Mesothelial cell of epicardium (in vitro differentiated cells): ENCODE results near the gene CD276. TPM values are rescaled to one million over a fixed set of nuclear protein-coding genes. Genes with fewer than 3 reads are reported as not detected.
A peak's percentile ranks its signal among the peaks of the same experiment; 100 is the strongest.

Experiments used
- DNase-seq, 2 experiments: peaks; one replicate each; pipeline ENCODE4 v3.0.0; 2021; ENCODE audit warnings: low spot score in 2 of 2; ENCODE audit not compliant: unreplicated experiment in 2 of 2
- H3K27ac Mint-ChIP-seq: 2 replicates; pipeline ENCODE4 v1.8.0; 2021; ENCODE audit warnings: mixed read lengths
- H3K27me3 Mint-ChIP-seq: 2 replicates; pipeline ENCODE4 v1.8.0; 2021; ENCODE audit warnings: low read depth, mixed read lengths
- H3K36me3 Mint-ChIP-seq: 2 replicates; pipeline ENCODE4 v1.8.0; 2021; ENCODE audit warnings: mixed read lengths
- H3K4me1 Mint-ChIP-seq: 2 replicates; pipeline ENCODE4 v1.8.0; 2021; ENCODE audit warnings: mixed read lengths
- H3K4me3 Mint-ChIP-seq: 2 replicates; pipeline ENCODE4 v1.8.0; 2021; ENCODE audit warnings: mild to moderate bottlenecking, moderate library complexity, mixed read lengths
- H3K9me3 Mint-ChIP-seq: 2 replicates; pipeline ENCODE4 v1.8.0; 2021; ENCODE audit warnings: mixed read lengths
- CTCF ChIP-seq: fragments of 200-600 bp; sonication (generic); IDR thresholded peaks from one replicate; pipeline ENCODE4 v1.5.0; 2021; ENCODE audit warnings: antibody characterized with exemption; ENCODE audit not compliant: unreplicated experiment
- total RNA-seq: library from RNA; stranded (reverse); gene quantifications from 3 replicates; pipeline ENCODE4 v1.2.1, GENCODE V29; 2021

CD276 gene
- total RNA-seq, 1 donor from 2014 or later = 174 TPM

GRCh38 chr15:73681856-73682599, 2.2 kb upstream of the CD276 start:
- Mint-ChIP-seq H3K4me3 (no peak overlapping the region), H3K27ac (no peak overlapping the region)

GRCh38 chr15:73682600-73683090, 1.5 kb upstream of the CD276 start:
- Mint-ChIP-seq H3K4me1 (peaks cover 24% of the 10 kb centered on the region), H3K27ac (no peak overlapping the region), H3K36me3 (no peaks in the 10 kb centered on the region), H3K27me3 (no peaks in the 10 kb centered on the region), H3K4me3 (peak overlapping the region; percentile 95), H3K9me3 (no peaks in the 10 kb centered on the region)
- DNase-seq = no peak
- TF ChIP-seq CTCF = no peak

More at GRCh38 chr15:73681856-73682599, 2.2 kb upstream of the CD276 start:
- DNase-seq = no peak
- Mint-ChIP-seq H3K4me1 (peaks cover 23% of the 10 kb centered on the region), H3K27me3 (no peaks in the 10 kb centered on the region), H3K9me3 (no peaks in the 10 kb centered on the region), H3K36me3 (no peaks in the 10 kb centered on the region)
- no peak for TF ChIP-seq CTCF

GRCh38 chr15:73683257-73683776, 866 bp upstream of the CD276 start:
- peaks cover 24% of the 10 kb centered on the region for H3K4me1 Mint-ChIP-seq
- no peaks in the 10 kb centered on the region for H3K27me3 Mint-ChIP-seq
- TF ChIP-seq CTCF = no peak
- H3K9me3 Mint-ChIP-seq = no peaks in the 10 kb centered on the region
- peak overlapping the region; percentile 95 for H3K4me3 Mint-ChIP-seq
- no peaks in the 10 kb centered on the region for H3K36me3 Mint-ChIP-seq
- no peak for DNase-seq
- H3K27ac Mint-ChIP-seq = peak overlapping the region; percentile 97

GRCh38 chr15:73684581-73685455, 635 bp downstream of the CD276 start:
- Mint-ChIP-seq H3K27me3 (no peaks in the 10 kb centered on the region), H3K4me1 (peaks cover 24% of the 10 kb centered on the region), H3K36me3 (no peaks in the 10 kb centered on the region), H3K9me3 (no peaks in the 10 kb centered on the region), H3K4me3 (peak overlapping the region; percentile 85), H3K27ac (peak overlapping the region; percentile 86)
- peak in 1 of 2 experiments; percentile 50 for DNase-seq
- no peak for TF ChIP-seq CTCF

- no peak for DNase-seq
- no peaks in the 10 kb centered on the region for H3K9me3 Mint-ChIP-seq
- H3K27me3 Mint-ChIP-seq = no peaks in the 10 kb centered on the region
- H3K4me3 Mint-ChIP-seq = peak overlapping the region; percentile 85
- peaks cover 24% of the 10 kb centered on the region for H3K4me1 Mint-ChIP-seq
- no peaks in the 10 kb centered on the region for H3K36me3 Mint-ChIP-seq
- no peak for TF ChIP-seq CTCF
- H3K27ac Mint-ChIP-seq = peak overlapping the region; percentile 92
Measured at GRCh38 chr15:73685981-73686380, 1.8 kb downstream of the CD276 start.
